Regular cardiac myocyte (primary cell): Measurements from ENCODE around the gene TIMM10. TPM values are rescaled to one million over a fixed set of nuclear protein-coding genes. Genes with fewer than 3 reads are reported as not detected.

Source experiments
- total RNA-seq: library from RNA; depleted of rRNA; stranded (reverse); fragments of >200 nt; gene quantifications from 2 replicates; pipeline ENCODE4 v1.2.3, GENCODE V29; 2014

TIMM10 gene
- 43.1 and 59.2 TPM in 2 replicates for total RNA-seq

DNA sequence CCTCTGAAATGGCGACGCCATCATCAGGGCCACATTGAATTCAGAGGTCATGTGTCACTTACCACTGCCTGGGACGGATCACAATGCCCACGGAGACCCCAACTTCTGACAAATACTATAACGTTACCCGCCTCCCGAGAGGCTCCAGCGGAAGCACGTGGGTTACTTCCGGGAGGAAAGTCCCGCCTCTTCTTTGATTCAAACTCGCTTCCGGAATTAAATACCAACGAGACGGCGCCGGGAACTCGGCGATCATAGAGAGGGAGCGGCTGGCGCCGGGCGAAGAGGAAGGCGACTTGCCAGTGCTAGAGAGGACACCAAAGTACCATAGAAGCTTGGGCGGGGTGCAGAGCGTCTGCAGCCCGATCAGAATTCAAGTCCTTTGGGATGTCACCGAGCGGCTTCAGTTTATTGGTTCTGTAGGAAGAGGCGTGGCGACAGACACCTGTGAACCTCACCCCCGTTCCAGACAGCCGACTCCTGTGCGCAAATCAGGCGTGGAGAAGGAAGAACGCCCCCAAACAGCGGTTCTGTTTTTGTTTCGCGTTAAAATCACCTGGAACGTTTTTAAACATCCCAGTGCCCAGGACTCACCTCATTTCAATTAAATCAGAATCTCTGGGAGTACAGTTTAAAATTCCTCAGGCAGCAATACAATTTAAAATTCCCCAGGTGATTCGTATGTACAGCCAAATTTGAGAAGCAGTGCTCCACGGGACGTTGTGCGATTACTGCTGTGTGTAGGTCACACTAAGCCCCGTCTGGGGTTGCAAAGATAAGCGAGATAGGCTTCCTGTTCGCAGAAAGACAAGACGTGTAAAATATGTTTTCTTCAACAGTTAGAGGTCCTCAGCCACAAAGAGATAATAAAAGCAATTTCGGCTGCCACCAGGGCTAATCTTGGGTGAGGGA is at the start of gene TIMM10:
TSS of gene TIMM10 (minus strand) at position 159 of the 912 bp plus-strand sequence. CDS start 565 bp downstream, outside the sequence.

DNA sequence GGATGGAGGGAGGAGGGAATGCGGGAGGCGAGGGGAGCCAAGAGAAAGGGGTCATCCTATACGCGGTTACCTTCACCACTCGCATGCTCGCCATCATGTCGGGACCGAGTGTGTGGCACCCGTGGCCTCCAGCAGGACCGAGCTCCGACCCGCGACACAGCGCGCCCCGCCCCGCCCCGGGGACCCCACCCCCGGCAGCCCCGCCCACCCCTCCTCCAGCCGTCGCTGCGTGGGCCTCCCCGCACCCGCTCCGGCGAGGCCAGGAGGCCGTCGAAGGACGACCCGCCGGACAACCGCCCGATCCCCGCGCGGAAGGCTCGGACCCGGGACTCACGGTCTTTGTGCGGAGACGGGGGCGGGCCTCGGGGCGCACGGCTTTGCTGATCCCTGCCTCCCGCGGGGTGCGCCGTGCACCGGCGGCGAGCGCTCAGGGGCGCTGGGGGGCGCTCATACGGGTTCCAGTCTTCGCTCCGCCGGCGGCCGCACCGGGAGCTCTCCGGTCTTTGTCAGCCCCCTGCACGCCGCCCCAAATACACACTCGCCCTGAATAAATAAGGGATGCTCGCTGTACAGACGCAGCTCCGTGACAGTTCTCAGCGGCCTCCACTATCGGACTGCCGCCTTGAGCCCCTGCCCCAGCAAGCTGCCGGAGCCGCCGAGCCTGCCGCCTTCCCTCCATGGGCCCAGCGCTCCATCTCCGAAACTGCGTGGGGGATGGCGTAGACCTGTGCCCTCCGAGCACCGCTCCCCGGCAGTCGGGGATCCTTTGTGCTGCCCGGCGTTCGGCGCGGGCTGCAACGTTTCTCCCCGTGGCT is 37.2 kb upstream of the TIMM10 start, which contains the start of gene UBE2L6:
TSS of gene UBE2L6 (minus strand) at position 158 of the 815 bp plus-strand sequence. CDS start at position 97, 61 bp downstream.

DNA sequence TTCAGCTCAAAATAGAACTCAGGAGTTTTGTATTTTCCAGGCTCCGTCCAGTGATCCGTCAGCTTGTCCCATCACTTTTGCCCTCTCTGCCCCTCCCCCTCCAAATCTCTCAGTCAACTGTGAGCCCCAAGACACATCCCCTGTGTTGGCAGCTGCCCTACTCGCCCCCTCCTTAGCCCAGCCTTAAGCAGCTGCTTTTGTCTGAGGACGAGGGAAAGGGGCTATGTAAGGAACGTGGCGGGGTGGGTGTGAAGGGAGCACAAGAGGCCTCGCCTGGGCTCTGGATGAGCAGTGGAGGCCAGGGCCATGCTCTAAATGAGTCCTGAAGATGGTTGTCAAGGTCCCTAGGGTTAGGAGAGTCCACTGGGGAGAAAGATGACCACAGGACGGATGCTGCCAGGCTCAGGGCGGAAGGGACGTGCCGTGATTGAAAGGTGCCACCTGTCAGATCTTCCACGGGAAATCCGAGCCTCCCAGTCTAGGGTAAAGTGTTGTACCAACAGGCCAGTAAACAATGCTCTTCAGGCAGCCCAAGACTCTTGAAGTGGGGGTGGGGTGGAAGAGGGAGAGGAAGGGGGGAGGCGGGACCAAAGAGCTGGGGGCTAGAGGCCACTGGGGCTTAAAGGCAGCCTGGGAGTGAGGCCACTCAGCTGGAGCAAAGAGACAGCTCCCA is 6.5 kb upstream of the TIMM10 start, which contains the start of gene SMTNL1:
TSS of gene SMTNL1 (plus strand) at position 649 of the 673 bp plus-strand sequence. CDS start 5,048 bp downstream, outside the sequence.

GRCh38 chr11:57515332-57516060 is 15.1 kb downstream of the TIMM10 start, which contains the start of gene SLC43A1:
TSS of gene SLC43A1 (minus strand) at chr11:57515702. CDS start at chr11:57514111, 1,591 bp downstream.

Other genes starting within 250 kb of the TIMM10 start
- 72.4 and 85.3 TPM in 2 replicates for gene TNKS1BP1, start 205.8 kb downstream of the TIMM10 start, total RNA-seq
- 37.2 and 120 TPM in 2 replicates for gene SSRP1, start 194.9 kb downstream of the TIMM10 start, total RNA-seq
- gene P2RX3, start 192.4 kb downstream of the TIMM10 start, total RNA-seq = not detected in 2 replicates
- not detected in 2 replicates for gene PRG3, start 149.6 kb downstream of the TIMM10 start, total RNA-seq
- gene PRG2, start 140.1 kb downstream of the TIMM10 start, total RNA-seq = under 0.01 and 2.3 TPM in 2 replicates
- gene SLC43A3, start 103.6 kb downstream of the TIMM10 start, total RNA-seq = 41.4 and 114 TPM in 2 replicates
- gene RTN4RL2, start 70.2 kb downstream of the TIMM10 start, total RNA-seq = not detected in 2 replicates
- gene SLC43A1, start 15.1 kb downstream of the TIMM10 start, total RNA-seq = 7.5 and 13.0 TPM in 2 replicates
- not detected in 2 replicates for gene SMTNL1, start 6.8 kb upstream of the TIMM10 start, total RNA-seq
- 32.0 and 40.9 TPM in 2 replicates for gene UBE2L6, start 36.9 kb upstream of the TIMM10 start, total RNA-seq
- gene SERPING1, start 66.9 kb upstream of the TIMM10 start, total RNA-seq = 1.7 and 21.4 TPM in 2 replicates
- 2.8 TPM in 1 of 2 replicates, not detected in the other for gene YPEL4, start 119.2 kb upstream of the TIMM10 start, total RNA-seq
- gene CLP1, start 127.0 kb upstream of the TIMM10 start, total RNA-seq = 14.4 and 23.6 TPM in 2 replicates
- gene ZDHHC5, start 137.4 kb upstream of the TIMM10 start, total RNA-seq = 29.9 and 50.4 TPM in 2 replicates
- 11.0 and 13.6 TPM in 2 replicates for gene MED19, start 181.5 kb upstream of the TIMM10 start, total RNA-seq
- 70.2 and 76.1 TPM in 2 replicates for gene TMX2, start 181.8 kb upstream of the TIMM10 start, total RNA-seq
- 77.0 and 77.5 TPM in 2 replicates for gene SELENOH, start 210.7 kb upstream of the TIMM10 start, total RNA-seq
- not detected in 2 replicates for gene BTBD18, start 221.1 kb upstream of the TIMM10 start, total RNA-seq
- 96.1 and 104 TPM in 2 replicates for gene CTNND1, start 231.0 kb upstream of the TIMM10 start, total RNA-seq